T47D (cell line): ENCODE data around the gene FCHO2.

Experiments used
- DNase-seq, 2 experiments: peaks; one replicate each; pipeline versions ENCODE4 v3.0.0 to v3.0.0-alpha.2; 2011 to 2012; ENCODE audit warnings: low read depth in 1 of 2, low spot score in 1 of 2
- JUND ChIP-seq: IDR thresholded peaks from 2 replicates; pipeline ENCODE4 v1.6.1; 2012; ENCODE audit warnings: low read depth
- in situ Hi-C: cut with HindIII; loops from 2 replicates; pipeline ENCODE4 v1.10.0; 2016; ENCODE audit warnings: low sequenced_read_pairs, low pct_unique_long_range_greater_than_20kb

FCHO2 gene

DNA sequence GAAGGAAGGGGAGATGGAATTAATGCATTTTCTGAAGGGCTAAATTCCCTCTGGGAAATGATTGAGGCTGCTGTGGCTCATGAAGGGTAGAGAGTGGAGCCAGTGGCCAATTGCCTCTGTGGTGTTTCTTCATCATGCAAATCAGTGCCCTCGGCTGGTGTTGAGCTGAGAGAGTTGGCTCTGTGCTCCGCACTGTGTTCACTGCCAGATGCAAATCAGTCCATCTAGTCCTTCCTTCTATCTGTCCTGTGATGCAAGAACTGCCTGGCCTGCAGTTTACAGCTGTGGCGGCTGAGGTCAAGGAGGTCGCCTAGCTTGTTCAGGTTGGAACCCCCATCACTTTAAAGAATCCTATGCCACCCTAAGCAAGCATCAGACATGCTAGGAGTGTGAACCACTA, 170.5 kb downstream of the FCHO2 start:
- no peak for DNase-seq
- in situ Hi-C loops = no loop called here
- no peak for TF ChIP-seq JUND

DNA sequence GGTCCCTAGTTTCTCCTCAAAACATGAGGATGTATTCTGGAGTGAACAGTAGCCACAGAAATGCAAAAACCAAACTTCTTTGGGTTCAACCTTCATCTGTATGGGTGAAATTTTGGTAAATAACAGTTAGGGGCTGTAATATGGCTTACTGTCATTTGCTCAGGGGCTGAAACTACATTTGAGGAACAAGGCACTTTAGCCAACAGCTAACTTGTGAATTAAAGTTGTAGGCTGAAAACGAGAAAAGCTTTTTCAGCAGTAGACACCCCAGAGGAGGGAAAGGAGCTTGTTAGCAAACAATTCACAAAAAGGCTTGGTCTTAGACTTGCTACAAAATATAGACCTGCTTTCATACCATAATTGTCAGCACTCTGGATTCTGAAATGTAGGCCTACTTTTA, 171.1 kb downstream of the FCHO2 start:
- in situ Hi-C loops = no loop called here
- no peak for TF ChIP-seq JUND
- no peak for DNase-seq

DNA sequence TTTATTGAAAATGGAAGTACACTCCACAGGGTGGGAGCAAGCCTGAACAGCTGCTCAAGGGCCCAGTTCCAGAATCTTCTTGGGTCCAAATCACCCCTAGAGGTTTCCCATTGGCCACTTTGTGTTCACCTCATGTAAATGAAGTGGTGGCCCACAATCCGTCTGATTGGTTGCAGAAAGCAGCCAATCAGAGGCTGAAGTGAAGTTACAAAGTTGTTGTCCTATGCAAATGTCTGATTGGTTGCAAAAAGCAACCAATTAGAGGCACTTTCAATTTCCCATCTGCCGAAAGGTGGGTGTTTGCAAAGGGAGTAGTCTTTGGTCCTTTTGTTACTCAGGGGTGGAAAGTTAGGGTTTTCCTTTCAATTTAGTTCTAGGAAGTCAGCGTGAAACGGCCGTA, 173.3 kb downstream of the FCHO2 start:
- peak in 1 of 2 experiments; percentile 23 for DNase-seq
- in situ Hi-C loops = no loop called here
- no peak for TF ChIP-seq JUND

DNA sequence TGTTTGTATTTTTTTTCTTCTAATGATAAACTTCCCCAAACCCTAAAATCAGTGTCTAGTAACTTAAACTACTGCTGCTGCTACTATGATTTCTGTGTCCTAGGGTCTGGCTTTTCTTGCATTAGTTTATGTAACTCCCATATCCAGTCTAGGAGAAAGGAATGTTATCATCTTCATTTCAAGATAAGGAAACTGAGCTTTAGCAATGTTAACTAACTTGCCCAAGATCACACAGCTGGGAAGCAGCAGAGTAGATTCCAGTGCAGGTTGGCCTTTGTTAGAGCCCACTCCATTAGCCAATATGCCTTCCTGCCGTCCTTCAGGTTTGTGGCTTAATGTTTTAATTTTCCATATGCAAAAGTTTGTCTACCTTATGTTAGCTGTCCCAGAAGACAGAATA, 175.0 kb downstream of the FCHO2 start:
- TF ChIP-seq JUND = no peak
- in situ Hi-C loops = no loop called here
- no peak for DNase-seq

DNA sequence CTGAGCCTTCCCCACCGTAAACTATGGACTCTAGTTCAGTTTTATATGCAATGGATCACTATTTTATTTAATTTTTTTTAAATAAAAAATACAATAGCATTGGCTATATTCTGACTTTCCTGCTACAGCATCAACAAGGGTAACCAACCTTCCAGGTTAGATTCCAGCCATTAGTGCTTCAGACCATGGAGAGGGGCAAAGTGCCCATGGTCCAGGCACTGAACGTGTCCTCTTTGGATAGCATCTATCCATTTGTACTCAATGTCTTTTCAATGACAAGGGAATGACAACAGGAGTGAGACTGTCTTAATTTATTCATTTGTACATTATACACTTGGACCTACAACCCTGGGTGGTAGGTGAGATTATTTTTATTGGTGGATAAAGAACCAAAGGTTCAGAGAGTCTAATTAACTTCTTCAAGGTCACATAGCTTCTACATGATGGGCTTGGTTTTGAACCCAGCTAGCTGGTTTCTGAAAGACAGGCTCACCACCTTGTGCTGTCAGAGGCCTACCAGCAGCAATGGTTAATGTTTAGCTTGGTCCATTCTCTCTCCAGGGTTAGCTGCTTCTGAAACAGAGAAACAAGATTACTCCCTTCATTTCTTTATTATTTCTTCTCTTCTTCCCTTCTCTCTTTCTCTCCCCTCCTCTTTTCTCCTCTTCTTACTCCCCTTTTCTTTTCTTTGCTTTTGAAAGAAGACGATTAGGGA, 176.0 kb downstream of the FCHO2 start:
- no peak for DNase-seq
- in situ Hi-C loops = no loop called here
- TF ChIP-seq JUND = no peak

DNA sequence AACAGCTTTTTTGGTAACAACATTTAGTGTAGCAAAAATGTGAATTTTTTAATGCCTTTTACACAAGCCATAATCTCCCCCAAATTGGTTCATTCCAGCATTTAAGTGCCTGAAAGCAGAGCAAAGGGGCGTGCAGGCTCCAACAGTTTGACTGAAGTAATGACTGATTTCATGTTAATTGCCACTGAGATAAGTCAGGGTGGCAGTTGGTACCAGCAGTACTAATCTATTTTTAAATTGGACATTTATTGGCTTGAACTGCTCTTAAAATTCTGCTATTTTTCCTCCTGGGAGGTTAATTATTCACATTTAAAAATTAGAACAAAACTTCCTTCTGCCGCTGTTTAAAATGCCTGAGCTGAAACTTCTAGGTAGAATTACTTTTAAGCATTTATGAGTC, 176.9 kb downstream of the FCHO2 start:
- in situ Hi-C loops = no loop called here
- no peak for DNase-seq
- no peak for TF ChIP-seq JUND

DNA sequence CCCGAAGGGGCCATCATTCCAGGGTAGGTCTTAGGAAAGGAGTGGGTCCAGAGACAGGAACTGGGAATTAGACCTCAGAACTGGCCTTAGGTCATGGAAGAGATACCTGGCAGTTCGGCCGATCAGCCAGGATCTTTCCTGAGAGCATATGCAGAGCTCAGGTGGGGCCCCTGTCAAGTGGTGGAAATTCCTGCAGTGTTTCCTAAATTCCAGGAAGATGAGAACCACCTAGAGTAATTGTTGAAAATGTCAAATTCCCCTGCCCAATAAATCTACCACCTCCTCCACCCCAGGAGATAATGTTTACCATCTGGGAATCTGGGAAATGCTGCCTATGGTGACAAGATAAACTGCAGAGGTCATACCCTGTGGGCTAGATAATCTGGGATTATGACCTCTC, 179.2 kb downstream of the FCHO2 start:
- in situ Hi-C loops = no loop called here
- DNase-seq = no peak
- no peak for TF ChIP-seq JUND

DNA sequence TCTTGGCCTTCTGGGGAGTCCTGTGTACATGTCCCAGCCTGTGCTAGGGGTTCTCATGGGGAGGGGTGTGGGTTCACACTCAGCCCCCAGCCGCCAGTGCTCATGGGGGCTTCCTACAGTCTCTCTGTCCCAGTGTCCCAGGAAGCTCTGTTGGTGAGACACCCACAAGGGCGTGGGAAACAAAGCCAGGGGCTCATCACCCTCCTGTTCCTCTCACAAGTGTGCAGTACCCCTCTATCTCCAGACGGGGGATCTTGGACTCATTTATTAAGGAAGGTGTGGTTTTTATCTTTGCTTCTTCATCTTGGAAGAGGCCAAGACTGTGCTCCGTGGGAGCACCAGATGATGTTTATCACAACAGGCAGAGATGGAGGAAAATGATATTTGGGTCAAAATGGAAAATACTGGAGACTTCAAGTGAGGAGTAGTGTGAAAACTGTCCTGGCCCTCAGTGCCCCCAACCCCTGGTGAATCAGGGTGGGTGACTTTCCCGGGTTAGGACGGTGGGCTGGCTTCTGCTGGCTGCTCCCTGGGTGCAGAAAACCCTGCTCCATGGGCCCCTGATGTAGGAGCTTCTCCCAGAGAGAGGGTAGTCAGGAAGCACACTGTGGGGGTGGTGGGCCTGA, 179.7 kb downstream of the FCHO2 start:
- in situ Hi-C loops = no loop called here
- DNase-seq = peak in 1 of 2 experiments; percentile 66
- no peak for TF ChIP-seq JUND

DNA sequence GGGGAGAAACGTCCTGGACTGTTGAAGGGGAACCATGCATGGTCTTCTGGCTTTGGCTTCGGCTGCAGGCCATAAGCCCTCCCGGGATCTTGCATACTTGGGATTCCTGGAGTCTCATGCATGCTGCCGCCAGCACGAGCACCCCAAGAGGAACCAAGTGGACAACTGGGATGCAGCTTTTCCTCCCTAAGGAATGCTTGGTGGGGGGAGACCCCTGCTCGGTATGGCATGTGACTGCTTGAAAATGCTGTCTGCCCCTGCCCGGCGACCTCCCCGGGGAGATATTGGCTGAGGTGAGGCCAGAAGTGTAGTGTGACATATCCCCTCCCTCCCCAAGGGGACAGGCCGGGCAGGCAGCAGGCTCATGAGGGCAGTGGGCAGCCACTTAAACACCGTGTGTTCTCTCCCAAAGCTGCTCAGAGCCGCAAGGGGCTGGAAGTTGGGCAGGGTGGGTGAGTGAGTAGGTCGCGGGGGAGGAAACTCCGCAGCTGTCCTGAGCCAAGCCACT, 180.3 kb downstream of the FCHO2 start:
- in situ Hi-C loops = no loop called here
- no peak for TF ChIP-seq JUND
- DNase-seq = no peak

DNA sequence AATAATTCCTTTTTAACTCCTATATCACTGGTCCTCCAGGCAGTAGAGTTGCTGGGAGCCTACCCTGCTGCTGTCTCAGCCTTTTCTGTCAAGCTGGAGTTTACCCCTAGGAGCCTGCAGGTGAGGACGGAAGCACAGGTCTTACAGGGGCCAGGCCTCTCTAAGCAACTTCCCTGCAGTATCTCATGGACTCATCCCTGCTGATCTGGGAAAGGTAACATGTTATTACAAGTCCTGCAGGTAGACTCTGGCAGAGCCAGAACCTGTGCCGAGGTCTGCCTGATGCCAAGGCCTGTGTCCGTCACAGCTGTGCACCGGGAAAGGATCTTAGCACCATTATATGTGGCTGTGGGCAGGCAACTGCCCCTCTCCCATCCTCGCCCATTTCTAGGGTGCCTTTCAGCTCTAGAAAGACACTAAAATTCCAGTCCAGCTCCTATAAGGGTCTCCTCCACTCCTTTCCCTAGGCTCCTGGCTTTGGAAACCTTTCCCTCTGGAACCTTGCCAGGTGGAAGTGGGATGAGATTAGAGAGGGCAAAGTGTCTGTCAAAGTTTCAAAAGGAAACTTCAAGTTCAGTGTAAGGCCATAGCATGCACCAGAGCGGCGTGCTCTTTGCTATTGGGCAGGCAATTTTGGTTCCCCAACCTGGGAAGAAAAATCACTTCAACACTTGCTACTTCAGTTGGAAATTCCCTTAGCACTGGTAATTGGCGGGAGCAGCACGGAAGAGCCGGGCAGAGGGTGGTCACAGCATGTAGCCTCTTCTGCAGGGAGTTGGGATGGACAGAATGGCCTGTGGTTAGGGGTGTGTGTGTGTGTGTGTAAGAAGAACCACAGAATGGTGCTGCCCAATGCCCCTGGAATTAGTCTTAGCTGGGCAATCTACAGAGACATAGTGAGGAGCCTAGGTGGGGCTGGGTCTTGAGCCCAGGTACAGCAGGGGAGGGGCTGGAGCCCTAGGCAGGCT, 182.0 kb downstream of the FCHO2 start:
- DNase-seq = no peak
- in situ Hi-C loops = no loop called here
- TF ChIP-seq JUND = no peak

DNA sequence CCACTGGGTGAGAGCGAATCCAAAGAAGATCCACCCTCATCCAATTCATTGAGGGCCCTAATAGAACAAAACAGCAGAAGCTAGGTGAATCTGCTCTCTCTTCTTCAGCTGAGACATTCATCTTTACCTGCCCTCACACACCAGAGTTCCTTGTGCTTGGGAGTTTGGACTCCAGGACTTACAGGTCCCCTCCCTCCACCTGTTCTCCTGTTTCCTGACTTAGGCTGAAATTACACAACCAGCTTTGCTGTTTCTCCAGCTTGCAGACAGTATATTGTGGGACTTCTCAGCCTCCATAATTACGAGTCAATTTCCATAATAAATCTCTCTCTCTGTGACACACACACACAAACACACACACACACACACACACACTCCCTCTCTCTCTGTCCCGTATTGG, 183.6 kb downstream of the FCHO2 start:
- DNase-seq = no peak
- in situ Hi-C loops = no loop called here
- no peak for TF ChIP-seq JUND
